ENCODE data around the gene IGFL4.

The IGFL4 gene

GRCh38 chr19:46002678-46003275 lies 38.0 kb downstream of the IGFL4 start:
- Histone ChIP-seq H3K9ac (ENCODE audit: low read depth, low read length) (no peak overlapping the region), H3K36me3 (ENCODE audit: control insufficient read depth, insufficient read depth, low read length) (0 out of 2 replicates have a peak, but pooled peaks cover 4% of the 10 kb centered on the region), H3K27me3 (ENCODE audit: control insufficient read depth, insufficient read depth, low read length) (no peaks in the 10 kb centered on the region), H3K4me3 (ENCODE audit: low read depth, low read length) (no peak overlapping the region), H3K27ac (ENCODE audit: low read depth, low read length) (no peak overlapping the region), H3K9me3 (ENCODE audit: control insufficient read depth, insufficient read depth, low read length) (no peaks in the 10 kb centered on the region), H3K4me1 (ENCODE audit: control insufficient read depth, insufficient read depth, low read length) (no peaks in the 10 kb centered on the region)

DNA sequence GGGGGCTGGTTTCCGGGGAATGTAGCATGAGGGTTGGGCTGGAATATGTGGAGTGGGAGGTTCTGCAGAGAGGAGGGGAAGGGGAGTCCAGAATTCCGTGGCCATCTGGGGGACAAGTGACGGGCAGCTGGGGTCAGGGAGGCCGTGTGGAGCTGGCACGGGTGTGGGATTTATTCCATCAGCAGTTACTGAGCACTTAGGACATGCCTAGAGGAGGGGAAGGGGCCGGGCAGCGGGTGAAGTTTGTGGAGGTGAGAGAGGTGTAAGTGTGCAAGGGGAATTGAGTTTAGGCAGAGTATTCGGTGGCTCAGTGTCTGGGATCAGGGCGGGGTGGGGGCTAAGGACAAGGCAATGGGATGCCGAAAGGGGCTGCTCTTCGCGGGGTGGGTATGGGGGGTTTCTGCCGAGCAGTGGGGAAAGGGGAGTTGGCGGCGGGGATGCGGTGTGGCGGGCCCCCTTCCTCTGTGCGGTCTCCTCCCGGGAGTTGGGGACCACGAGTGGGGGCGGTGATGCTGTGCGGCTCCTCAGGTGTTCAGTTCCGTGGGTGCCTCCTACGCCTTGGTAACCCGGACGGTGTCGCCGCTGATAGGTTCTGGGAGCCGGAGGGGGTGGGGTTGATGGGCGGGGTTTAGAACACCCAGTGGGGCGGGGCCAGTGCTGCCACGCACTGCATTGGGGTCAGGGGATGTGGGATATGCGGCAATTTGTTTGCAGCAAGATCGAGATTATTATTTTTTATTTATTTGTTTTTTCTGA lies 40.1 kb downstream of the IGFL4 start:
- Histone ChIP-seq H3K9me3 (ENCODE audit: control insufficient read depth, insufficient read depth, low read length) (no peaks in the 10 kb centered on the region), H3K27ac (ENCODE audit: low read depth, low read length) (no peak overlapping the region), H3K4me3 (ENCODE audit: low read depth, low read length) (peak overlapping the region; percentile 76), H3K9ac (ENCODE audit: low read depth, low read length) (no peak overlapping the region), H3K36me3 (ENCODE audit: control insufficient read depth, insufficient read depth, low read length) (no peaks in the 10 kb centered on the region; the same call in 1 of the 2 replicates), H3K4me1 (ENCODE audit: control insufficient read depth, insufficient read depth, low read length) (no peaks in the 10 kb centered on the region), H3K27me3 (ENCODE audit: control insufficient read depth, insufficient read depth, low read length) (no peaks in the 10 kb centered on the region)

DNA sequence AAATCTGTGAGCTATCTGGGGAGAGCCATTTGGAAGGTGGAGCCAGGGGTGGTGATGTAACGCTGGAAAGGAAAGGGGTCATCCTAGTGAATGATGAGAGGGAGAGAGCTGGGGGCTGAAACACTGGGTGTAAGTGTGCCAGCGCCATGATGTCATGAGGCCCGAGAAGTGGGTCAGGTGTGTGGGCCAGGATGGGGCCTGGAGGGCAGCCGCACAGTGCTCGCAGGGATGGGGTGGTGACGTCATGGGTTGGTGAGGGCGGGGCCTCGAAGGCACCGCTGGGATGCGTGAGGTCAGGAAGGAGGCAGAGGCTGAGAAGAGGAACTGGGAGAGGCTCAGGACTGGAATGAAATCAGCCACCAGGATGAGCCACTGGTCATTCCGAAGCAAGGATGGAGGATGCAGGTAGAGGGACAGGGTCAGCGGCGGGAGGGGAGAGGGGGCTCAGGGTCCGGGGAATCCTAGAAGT lies 41.1 kb downstream of the IGFL4 start:
- Histone ChIP-seq H3K4me3 (ENCODE audit: low read depth, low read length) (peak overlapping the region; percentile 76), H3K9me3 (ENCODE audit: control insufficient read depth, insufficient read depth, low read length) (no peaks in the 10 kb centered on the region)

GRCh38 chr19:45998834-45999233 lies 42.0 kb downstream of the IGFL4 start:
- no peaks in the 10 kb centered on the region for H3K9me3 ChIP-seq (ENCODE audit: control insufficient read depth, insufficient read depth, low read length)
- no peak overlapping the region for H3K27ac ChIP-seq (ENCODE audit: low read depth, low read length)
- no peak overlapping the region for H3K4me3 ChIP-seq (ENCODE audit: low read depth, low read length)
- H3K4me1 ChIP-seq (ENCODE audit: control insufficient read depth, insufficient read depth, low read length), result peaks cover 2% of the 10 kb centered on the region; the same call in 1 of the 2 replicates
- H3K9ac ChIP-seq (ENCODE audit: low read depth, low read length), result no peak overlapping the region
- no peaks in the 10 kb centered on the region; the same call in 1 of the 2 replicates for H3K36me3 ChIP-seq (ENCODE audit: control insufficient read depth, insufficient read depth, low read length)
- H3K27me3 ChIP-seq (ENCODE audit: control insufficient read depth, insufficient read depth, low read length), result no peaks in the 10 kb centered on the region

More for the DNA sequence above, 41.1 kb downstream of the IGFL4 start:
- no peaks in the 10 kb centered on the region for H3K27me3 ChIP-seq (ENCODE audit: control insufficient read depth, insufficient read depth, low read length)
- H3K36me3 ChIP-seq (ENCODE audit: control insufficient read depth, insufficient read depth, low read length), result no peaks in the 10 kb centered on the region; the same call in 1 of the 2 replicates
- no peak overlapping the region for H3K9ac ChIP-seq (ENCODE audit: low read depth, low read length)
- H3K27ac ChIP-seq (ENCODE audit: low read depth, low read length), result no peak overlapping the region
- no peaks in the 10 kb centered on the region for H3K4me1 ChIP-seq (ENCODE audit: control insufficient read depth, insufficient read depth, low read length)

- no peak overlapping the region for H3K4me3 ChIP-seq (ENCODE audit: low read depth, low read length)
- H3K36me3 ChIP-seq (ENCODE audit: control insufficient read depth, insufficient read depth, low read length), result no peaks in the 10 kb centered on the region; the same call in 1 of the 2 replicates
- no peak overlapping the region for H3K9ac ChIP-seq (ENCODE audit: low read depth, low read length)
- H3K9me3 ChIP-seq (ENCODE audit: control insufficient read depth, insufficient read depth, low read length), result no peaks in the 10 kb centered on the region
- H3K4me1 ChIP-seq (ENCODE audit: control insufficient read depth, insufficient read depth, low read length), result peaks cover 2% of the 10 kb centered on the region; the same call in 1 of the 2 replicates
- no peak overlapping the region for H3K27ac ChIP-seq (ENCODE audit: low read depth, low read length)
- H3K27me3 ChIP-seq (ENCODE audit: control insufficient read depth, insufficient read depth, low read length), result no peaks in the 10 kb centered on the region
Measured at GRCh38 chr19:45996933-45997332, 43.9 kb downstream of the IGFL4 start.

DNA sequence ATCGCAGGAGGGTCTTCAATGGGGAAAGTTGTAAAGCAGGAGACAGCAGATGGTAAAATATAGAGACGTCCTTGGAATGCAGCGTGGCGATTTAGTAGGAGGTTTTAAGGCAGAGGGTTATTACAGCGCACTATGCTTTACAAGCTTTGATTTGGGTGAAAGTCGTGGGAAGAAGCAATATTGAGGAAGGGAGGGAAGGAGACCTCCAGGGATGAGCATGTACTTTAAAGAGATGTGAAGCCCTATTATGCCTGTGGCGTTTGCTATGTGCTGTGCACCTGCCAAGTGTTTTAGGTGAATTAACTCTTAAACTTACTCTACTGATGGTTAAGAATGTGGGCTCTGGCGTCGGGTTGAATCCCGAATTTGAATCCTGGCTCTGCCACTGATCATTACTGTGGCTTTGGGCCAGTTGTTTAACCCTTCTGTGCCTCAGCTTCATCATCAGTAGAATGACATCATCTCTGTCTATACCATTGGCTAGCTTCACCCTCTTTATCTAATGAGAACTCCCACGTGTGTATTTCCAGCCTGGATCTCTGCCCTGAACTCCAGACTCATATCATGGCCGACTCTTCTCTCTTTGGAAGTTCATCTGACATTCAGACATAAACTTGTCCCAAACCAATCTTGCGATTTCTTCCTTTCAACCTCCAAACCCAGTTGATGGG lies 45.0 kb downstream of the IGFL4 start:
- no peaks in the 10 kb centered on the region; the same call in 1 of the 2 replicates for H3K36me3 ChIP-seq (ENCODE audit: control insufficient read depth, insufficient read depth, low read length)
- H3K4me3 ChIP-seq (ENCODE audit: low read depth, low read length), result peak overlapping the region; percentile 87
- H3K27me3 ChIP-seq (ENCODE audit: control insufficient read depth, insufficient read depth, low read length), result no peaks in the 10 kb centered on the region
- no peaks in the 10 kb centered on the region for H3K9me3 ChIP-seq (ENCODE audit: control insufficient read depth, insufficient read depth, low read length)
- H3K27ac ChIP-seq (ENCODE audit: low read depth, low read length), result no peak overlapping the region
- H3K9ac ChIP-seq (ENCODE audit: low read depth, low read length), result peak overlapping the region; percentile 45
- H3K4me1 ChIP-seq (ENCODE audit: control insufficient read depth, insufficient read depth, low read length), result peaks cover 2% of the 10 kb centered on the region; the same call in 1 of the 2 replicates

- no peaks in the 10 kb centered on the region for H3K9me3 ChIP-seq (ENCODE audit: control insufficient read depth, insufficient read depth, low read length)
- H3K36me3 ChIP-seq (ENCODE audit: control insufficient read depth, insufficient read depth, low read length), result no peaks in the 10 kb centered on the region; the same call in 1 of the 2 replicates
- peak within 1 kb of the TSS; percentile 64 for H3K27ac ChIP-seq (ENCODE audit: low read depth, low read length)
- H3K9ac ChIP-seq (ENCODE audit: low read depth, low read length), result peak within 1 kb of the TSS; percentile 45
- H3K27me3 ChIP-seq (ENCODE audit: control insufficient read depth, insufficient read depth, low read length), result no peaks in the 10 kb centered on the region
- H3K4me3 ChIP-seq (ENCODE audit: low read depth, low read length), result peak within 1 kb of the TSS; percentile 87
- peaks cover 2% of the 10 kb centered on the region; the same call in 1 of the 2 replicates for H3K4me1 ChIP-seq (ENCODE audit: control insufficient read depth, insufficient read depth, low read length)
Measured at GRCh38 chr19:45994998-45995714, 45.6 kb downstream of the IGFL4 start, which contains the start of gene CCDC61. TSS of gene CCDC61 (plus strand) at chr19:45995467. CDS start at chr19:46003019, 7,552 bp downstream.

DNA sequence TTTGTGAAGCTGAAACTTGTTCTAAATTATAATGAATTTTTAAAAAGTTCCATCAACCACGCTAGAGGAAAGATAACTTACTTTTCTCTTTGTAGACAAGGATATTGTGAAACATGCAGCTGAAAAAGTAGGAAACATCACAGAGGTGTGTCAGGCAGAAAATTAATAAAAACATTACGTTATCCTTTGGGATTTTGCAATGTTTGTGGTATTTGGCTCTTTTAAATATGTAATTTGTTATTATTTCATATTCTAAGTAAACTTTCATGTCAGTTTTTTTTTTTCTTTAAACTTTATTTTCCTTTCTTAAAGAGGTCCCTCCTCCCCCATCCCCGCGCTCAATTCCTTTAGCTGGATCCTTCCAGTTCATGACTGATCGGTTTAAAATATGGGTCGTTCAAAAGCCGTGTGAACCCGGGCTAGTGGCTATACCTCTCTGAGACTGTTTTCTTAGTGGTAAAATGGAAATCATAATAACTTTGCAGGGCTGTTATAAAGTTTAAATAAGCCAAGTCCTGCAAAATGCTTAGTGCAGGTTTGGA lies 46.3 kb downstream of the IGFL4 start:
- H3K4me1 ChIP-seq (ENCODE audit: control insufficient read depth, insufficient read depth, low read length), result peaks cover 2% of the 10 kb centered on the region; the same call in 1 of the 2 replicates
- peak overlapping the region; percentile 70 for H3K4me3 ChIP-seq (ENCODE audit: low read depth, low read length)
- H3K27me3 ChIP-seq (ENCODE audit: control insufficient read depth, insufficient read depth, low read length), result no peaks in the 10 kb centered on the region
- peak overlapping the region; percentile 64 for H3K27ac ChIP-seq (ENCODE audit: low read depth, low read length)
- no peaks in the 10 kb centered on the region for H3K9me3 ChIP-seq (ENCODE audit: control insufficient read depth, insufficient read depth, low read length)
- no peaks in the 10 kb centered on the region; the same call in 1 of the 2 replicates for H3K36me3 ChIP-seq (ENCODE audit: control insufficient read depth, insufficient read depth, low read length)
- no peak overlapping the region for H3K9ac ChIP-seq (ENCODE audit: low read depth, low read length)

DNA sequence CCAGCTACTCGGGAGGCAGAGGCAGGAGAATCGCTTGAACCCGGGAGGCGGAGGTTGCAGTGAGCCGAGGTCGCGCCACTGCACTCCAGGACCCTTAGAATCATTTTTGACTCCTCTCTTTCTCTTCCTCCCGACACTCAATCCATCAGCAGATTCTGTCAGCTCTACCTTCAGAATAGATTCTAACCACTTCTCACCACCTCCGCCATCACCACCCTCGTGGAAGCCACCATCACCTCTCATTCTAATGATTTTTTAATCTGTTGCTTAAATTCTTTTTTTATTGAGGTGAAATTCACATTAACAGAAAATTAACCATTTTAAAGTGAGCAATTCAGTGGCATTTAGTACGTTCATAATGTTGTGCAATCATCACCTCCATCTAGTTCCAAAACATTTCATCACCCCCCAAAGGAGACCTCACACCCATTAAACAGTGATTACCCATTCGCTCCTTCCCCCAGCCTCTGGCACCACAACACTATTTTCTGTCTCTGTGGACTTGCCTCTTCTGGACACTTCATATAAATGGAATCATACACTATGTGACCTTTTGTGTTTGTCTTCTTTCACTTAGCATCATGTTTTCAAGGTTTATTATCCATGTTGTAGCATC lies 50.6 kb downstream of the IGFL4 start:
- no peaks in the 10 kb centered on the region for H3K36me3 ChIP-seq (ENCODE audit: control insufficient read depth, insufficient read depth, low read length)
- H3K4me3 ChIP-seq (ENCODE audit: low read depth, low read length), result no peak overlapping the region
- H3K27ac ChIP-seq (ENCODE audit: low read depth, low read length), result no peak overlapping the region
- peaks cover 2% of the 10 kb centered on the region; the same call in 1 of the 2 replicates for H3K4me1 ChIP-seq (ENCODE audit: control insufficient read depth, insufficient read depth, low read length)
- H3K27me3 ChIP-seq (ENCODE audit: control insufficient read depth, insufficient read depth, low read length), result no peaks in the 10 kb centered on the region
- H3K9ac ChIP-seq (ENCODE audit: low read depth, low read length), result no peak overlapping the region
- no peaks in the 10 kb centered on the region for H3K9me3 ChIP-seq (ENCODE audit: control insufficient read depth, insufficient read depth, low read length)

Measured in HUES48 (cell line).